ENCODE results near the gene TAT.

The TAT gene

DNA sequence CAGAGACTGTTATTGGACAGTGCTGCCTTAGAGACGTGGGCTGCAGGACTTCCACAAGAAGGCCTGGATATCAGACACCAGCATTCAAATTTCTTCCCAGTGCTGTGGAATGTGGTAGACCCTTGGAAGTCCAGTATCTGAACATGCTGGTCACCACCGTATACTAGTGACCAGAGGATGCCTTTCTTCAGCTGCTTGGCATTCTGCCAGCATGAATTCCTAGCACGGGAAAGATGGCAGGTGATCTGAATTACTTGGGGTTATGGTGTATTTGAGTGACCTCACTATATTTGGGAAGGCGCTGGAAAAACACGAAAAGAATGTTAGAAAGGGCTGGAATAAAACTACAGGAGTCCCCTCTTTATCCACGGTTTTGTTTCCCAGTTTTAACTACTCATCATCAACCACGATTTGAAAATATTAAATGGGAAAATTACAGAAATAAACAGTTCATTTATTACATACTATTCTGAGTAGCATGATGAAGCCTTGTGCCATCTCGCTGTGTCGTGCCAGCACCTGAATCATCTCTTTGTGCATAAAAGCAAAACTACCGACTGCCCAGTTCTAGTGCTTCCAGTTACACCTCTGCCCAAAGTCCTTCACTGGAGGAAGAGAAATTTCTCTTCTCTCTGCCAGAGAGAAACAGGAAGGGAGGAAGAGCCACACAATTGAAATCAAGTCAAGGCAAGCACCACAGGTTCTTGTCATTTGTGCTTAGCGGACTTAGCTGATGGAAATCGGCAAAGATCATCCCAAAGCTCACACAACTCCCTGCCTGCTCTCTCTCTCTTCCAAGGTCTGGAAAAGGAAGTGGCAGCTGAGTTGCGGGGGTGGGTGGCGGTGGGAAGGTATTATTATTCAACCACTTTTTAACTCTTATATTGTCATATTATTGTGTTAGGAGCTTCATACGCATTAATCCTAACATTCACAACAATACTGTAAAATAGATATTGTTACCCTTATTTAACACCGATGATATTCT, 52.0 kb downstream of the TAT start:
- no peak for TF ChIP-seq GATA3 (IDR thresholded peaks at IDR 0.05; ENCODE audit: low read depth, low read length)
- no peak for TF ChIP-seq GATA2 (IDR thresholded peaks at IDR 0.05; ENCODE audit: low read depth, low read length)

DNA sequence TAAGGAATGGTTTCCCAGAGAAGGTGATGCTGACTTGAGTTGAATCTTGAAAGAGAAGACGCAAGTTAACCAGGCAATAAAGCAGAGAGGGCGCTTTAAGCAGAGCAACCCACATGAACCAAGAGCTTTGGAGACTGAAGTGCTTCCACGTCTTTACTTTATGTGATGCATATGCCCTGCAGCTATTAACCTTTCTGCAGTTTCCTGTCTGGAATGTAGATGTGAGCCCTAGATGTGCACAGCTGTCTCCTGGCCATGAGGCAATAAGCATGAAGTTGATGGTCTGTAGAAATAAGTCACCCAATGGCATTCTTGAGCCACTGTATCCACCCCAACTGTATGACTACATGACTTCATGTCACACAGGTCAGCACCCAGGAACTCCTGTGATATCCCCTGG, 56.3 kb downstream of the TAT start:
- TF ChIP-seq GATA2 (IDR thresholded peaks at IDR 0.05; ENCODE audit: low read depth, low read length) (no peak), GATA3 (IDR thresholded peaks at IDR 0.05; ENCODE audit: low read depth, low read length) (no peak)

All from SH-SY5Y (cell line).